Measurements from ENCODE around the gene HLA-DMA.
A peak's percentile ranks its signal among the peaks of the same experiment; 100 is the strongest.

The HLA-DMA gene

GRCh38 chr6:32962213-32962826 is 9.4 kb upstream of the HLA-DMA start:
- in situ Hi-C loops (cut with HindIII; ENCODE audit: low pct_unique_long_range_greater_than_20kb, low sequenced_read_pairs), result no loop called here
- TF ChIP-seq JUND (IDR thresholded peaks at IDR 0.05; ENCODE audit: low read depth), result no peak
- no peak for DNase-seq (ENCODE audit: low read depth in 1 of 2, low spot score in 1 of 2)

DNA sequence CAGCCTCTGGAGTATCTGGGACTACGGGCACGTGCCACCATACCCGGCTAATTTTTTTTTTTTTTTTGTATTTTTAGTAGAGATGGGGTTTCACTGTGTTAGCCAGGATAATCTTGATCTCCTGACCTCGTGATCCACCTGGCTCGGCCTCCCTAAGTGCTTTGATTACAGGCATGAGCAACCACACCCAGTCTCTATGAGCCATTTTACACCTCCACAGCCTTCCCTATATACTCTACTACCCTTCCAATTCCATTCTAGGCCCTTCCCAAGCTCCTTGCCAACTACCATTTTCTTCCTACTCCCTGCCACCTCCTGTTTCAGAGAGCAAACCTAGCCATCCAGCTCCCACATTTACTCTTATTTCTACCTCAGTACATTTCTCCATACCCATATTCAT is 7.7 kb upstream of the HLA-DMA start:
- no peak for DNase-seq (ENCODE audit: low read depth in 1 of 2, low spot score in 1 of 2)
- no peak for TF ChIP-seq JUND (IDR thresholded peaks at IDR 0.05; ENCODE audit: low read depth)
- in situ Hi-C loops (cut with HindIII; ENCODE audit: low pct_unique_long_range_greater_than_20kb, low sequenced_read_pairs), result no loop called here

DNA sequence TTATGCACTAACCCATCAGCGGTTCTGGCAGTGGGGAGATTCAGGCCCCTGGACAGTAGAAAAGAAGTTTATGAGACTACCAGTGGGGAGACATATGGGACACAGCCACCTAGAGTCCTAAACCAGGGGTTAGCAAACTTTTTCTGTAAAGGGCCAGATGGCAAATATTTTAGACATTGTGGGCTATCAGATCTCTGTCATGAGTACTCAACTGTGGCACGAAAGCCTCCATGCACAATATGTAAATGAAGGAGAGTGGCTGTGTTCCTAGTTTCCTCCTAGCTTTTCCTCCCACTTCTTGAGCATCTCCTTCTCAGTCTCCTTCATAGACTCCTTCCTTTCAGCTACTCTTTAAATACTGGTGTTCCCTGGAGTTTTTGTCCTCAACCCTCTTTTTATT is 3.3 kb upstream of the HLA-DMA start:
- in situ Hi-C loops (cut with HindIII; ENCODE audit: low pct_unique_long_range_greater_than_20kb, low sequenced_read_pairs), result no loop called here
- no peak for TF ChIP-seq JUND (IDR thresholded peaks at IDR 0.05; ENCODE audit: low read depth)
- DNase-seq (ENCODE audit: low read depth in 1 of 2, low spot score in 1 of 2), result no peak

DNA sequence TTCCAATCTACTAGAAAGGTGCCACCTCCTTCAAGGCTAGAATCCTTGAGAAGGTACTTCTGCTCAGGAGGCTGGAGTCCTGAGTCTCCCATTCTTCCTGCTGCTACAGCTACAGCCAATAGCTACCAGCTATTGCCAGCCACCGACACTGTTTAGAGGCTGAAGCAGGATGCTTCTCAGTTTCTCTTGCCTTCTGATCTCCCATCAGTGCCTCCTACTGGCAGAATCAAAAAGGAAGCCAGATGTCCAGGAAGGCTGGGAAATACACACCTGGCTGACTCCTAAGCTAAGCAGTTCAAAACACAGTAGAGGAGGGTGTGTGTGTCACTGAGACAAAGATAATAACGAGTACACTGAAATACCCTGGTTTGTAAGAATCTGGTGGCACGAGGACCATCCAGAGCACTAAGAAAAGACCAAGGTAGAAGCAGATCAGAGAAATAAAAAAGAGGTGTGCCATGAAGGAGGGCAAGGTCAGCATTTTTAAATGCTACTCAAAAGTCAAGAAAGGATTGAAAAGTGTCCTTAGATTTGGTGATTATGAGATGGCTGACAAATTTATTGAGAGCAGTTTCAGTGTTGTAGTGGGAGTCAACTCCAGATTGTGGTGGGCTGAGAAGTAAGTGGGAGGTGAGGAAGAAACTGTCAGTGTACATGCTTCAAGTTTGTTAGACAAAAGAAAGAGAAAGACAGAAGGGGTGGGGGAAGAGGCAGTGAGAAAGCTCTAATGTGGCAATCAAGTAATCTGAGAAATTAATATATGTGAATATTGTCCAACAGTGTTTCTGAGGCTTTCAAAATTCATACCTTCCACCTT is 2.3 kb upstream of the HLA-DMA start:
- DNase-seq (ENCODE audit: low read depth in 1 of 2, low spot score in 1 of 2), result peak in 1 of 2 experiments; percentile 54
- in situ Hi-C loops (cut with HindIII; ENCODE audit: low pct_unique_long_range_greater_than_20kb, low sequenced_read_pairs), result no loop called here

GRCh38 chr6:32954267-32954666 is 1.4 kb upstream of the HLA-DMA start:
- TF ChIP-seq JUND (IDR thresholded peaks at IDR 0.05; ENCODE audit: low read depth), result no peak
- in situ Hi-C loops (cut with HindIII; ENCODE audit: low pct_unique_long_range_greater_than_20kb, low sequenced_read_pairs), result no loop called here

More for the DNA sequence above, 2.3 kb upstream of the HLA-DMA start:
- no peak for TF ChIP-seq JUND (IDR thresholded peaks at IDR 0.05; ENCODE audit: low read depth)

GRCh38 chr6:32953775-32954174 is 878 bp upstream of the HLA-DMA start:
- in situ Hi-C loops (cut with HindIII; ENCODE audit: low pct_unique_long_range_greater_than_20kb, low sequenced_read_pairs), result no loop called here
- TF ChIP-seq JUND (IDR thresholded peaks at IDR 0.05; ENCODE audit: low read depth), result no peak
- no peak for DNase-seq (ENCODE audit: low read depth in 1 of 2, low spot score in 1 of 2)

More at GRCh38 chr6:32954267-32954666, 1.4 kb upstream of the HLA-DMA start:
- no peak for DNase-seq (ENCODE audit: low read depth in 1 of 2, low spot score in 1 of 2)

DNA sequence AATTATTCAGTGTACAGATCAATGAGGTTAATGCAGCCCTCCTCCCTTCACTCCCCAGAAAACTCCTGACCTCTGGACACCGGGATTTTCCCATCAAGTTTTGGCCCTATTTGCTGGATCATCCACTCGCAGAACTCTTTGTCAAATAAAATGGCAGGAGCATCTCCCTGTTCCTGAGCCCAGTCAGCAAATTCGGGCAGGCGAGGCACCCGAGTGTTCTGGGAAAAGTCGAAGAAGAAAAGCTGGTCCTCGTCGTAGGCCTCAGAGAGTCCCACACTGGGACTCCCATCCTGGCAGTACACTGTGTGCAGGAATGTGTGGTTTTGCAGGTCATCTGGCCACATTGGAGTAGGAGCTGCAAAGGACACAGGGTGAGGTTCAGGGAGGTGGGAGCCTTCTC is 2.4 kb downstream of the HLA-DMA start:
- TF ChIP-seq JUND (IDR thresholded peaks at IDR 0.05; ENCODE audit: low read depth), result no peak
- in situ Hi-C loops (cut with HindIII; ENCODE audit: low pct_unique_long_range_greater_than_20kb, low sequenced_read_pairs), result no loop called here
- DNase-seq (ENCODE audit: low read depth in 1 of 2, low spot score in 1 of 2), result no peak

DNA sequence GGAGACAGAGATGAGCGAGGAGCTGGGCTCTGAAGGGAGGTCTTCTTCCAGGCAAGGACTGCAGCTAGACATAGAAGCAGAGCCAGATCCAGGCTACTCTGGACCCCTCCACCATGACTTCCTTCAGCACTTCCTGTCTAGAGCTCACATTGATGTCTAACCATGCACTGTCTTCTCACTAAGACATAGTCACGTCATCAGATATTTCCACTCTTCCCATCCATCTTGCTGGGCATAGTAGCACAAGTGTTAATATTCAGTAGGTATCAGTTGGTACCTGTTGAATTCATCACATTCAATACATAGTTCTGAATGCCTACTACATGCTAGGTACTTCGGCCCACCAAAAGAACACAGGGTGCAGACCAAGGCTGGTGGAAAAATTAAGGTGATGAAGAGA is 2.9 kb downstream of the HLA-DMA start:
- TF ChIP-seq JUND (IDR thresholded peaks at IDR 0.05; ENCODE audit: low read depth), result no peak
- no peak for DNase-seq (ENCODE audit: low read depth in 1 of 2, low spot score in 1 of 2)
- in situ Hi-C loops (cut with HindIII; ENCODE audit: low pct_unique_long_range_greater_than_20kb, low sequenced_read_pairs), result no loop called here

GRCh38 chr6:32949113-32949512 is 3.8 kb downstream of the HLA-DMA start:
- DNase-seq (ENCODE audit: low read depth in 1 of 2, low spot score in 1 of 2), result no peak
- in situ Hi-C loops (cut with HindIII; ENCODE audit: low pct_unique_long_range_greater_than_20kb, low sequenced_read_pairs), result no loop called here
- TF ChIP-seq JUND (IDR thresholded peaks at IDR 0.05; ENCODE audit: low read depth), result no peak

GRCh38 chr6:32947552-32948465 is 5.1 kb downstream of the HLA-DMA start:
- in situ Hi-C loops (cut with HindIII; ENCODE audit: low pct_unique_long_range_greater_than_20kb, low sequenced_read_pairs), result no loop called here
- TF ChIP-seq JUND (IDR thresholded peaks at IDR 0.05; ENCODE audit: low read depth), result no peak
- DNase-seq (ENCODE audit: low read depth in 1 of 2, low spot score in 1 of 2), result peak; percentile 29 to 82

- no peak for TF ChIP-seq JUND (IDR thresholded peaks at IDR 0.05; ENCODE audit: low read depth)
- DNase-seq (ENCODE audit: low read depth in 1 of 2, low spot score in 1 of 2), result no peak
- in situ Hi-C loops (cut with HindIII; ENCODE audit: low pct_unique_long_range_greater_than_20kb, low sequenced_read_pairs), result no loop called here
Observed at GRCh38 chr6:32946893-32947292, 6.0 kb downstream of the HLA-DMA start.

- no peak for TF ChIP-seq JUND (IDR thresholded peaks at IDR 0.05; ENCODE audit: low read depth)
- in situ Hi-C loops (cut with HindIII; ENCODE audit: low pct_unique_long_range_greater_than_20kb, low sequenced_read_pairs), result no loop called here
- DNase-seq (ENCODE audit: low read depth in 1 of 2, low spot score in 1 of 2), result no peak
Observed at GRCh38 chr6:32945953-32946352, 6.9 kb downstream of the HLA-DMA start.

Measured in T47D (cell line).